ENCODE data around the gene ATP5PO. TPM values are rescaled to one million over a fixed set of nuclear protein-coding genes. Genes with fewer than 3 reads are reported as not detected.

ATP5PO gene
- polyA plus RNA-seq, 1 experiment = 177 TPM

Other genes with a start within 250 kb of the ATP5PO start
- gene MRPS6, start 157.8 kb upstream of the ATP5PO start, polyA plus RNA-seq (2011; rRNA removed) = 13.8 and 17.1 TPM in 2 replicates
- 1.9 and 4.5 TPM in 2 replicates for gene SLC5A3, start 157.8 kb upstream of the ATP5PO start, polyA plus RNA-seq (2011; rRNA removed)